ENCODE data around the gene HELZ2. TPM values are rescaled to one million over a fixed set of nuclear protein-coding genes. Genes with fewer than 3 reads are reported as not detected.
"Not testable (repeated sequence)": the region's sequence is repeated elsewhere in the genome, so short reads cannot be mapped to it uniquely, and the experiment has no call there.

HELZ2 gene
- total RNA-seq, 1 experiment from 2014 or later, result 18.1 TPM

- DNase-seq (ENCODE audit: unreplicated experiment), result no peak
- H3K27me3 Mint-ChIP-seq (ENCODE audit: insufficient read depth, unreplicated experiment), result no peaks in the 10 kb centered on the region
- ChIA-PET POLR2A (interaction anchor here (0.6 to 2.5 kb wide), 5 partner anchors 10 to 292 kb away, joined by 3 to 12 read pairs (median 4); partner anchors contain the start of genes ARFRP1, GMEB2, PTK6 and TPD52L2), CTCF (interaction anchor here (0.6 to 1.3 kb wide), 4 partner anchors 35 to 292 kb away, joined by 4 to 6 read pairs (median 4); partner anchors contain the start of genes PTK6 and TPD52L2)
- peak overlapping the region; percentile 78 for H3K4me3 Mint-ChIP-seq (ENCODE audit: unreplicated experiment)
- intact Hi-C loops (cut with micrococcal nuclease), result no loop called here
- no peaks in the 10 kb centered on the region for H3K36me3 Mint-ChIP-seq (ENCODE audit: insufficient read depth, unreplicated experiment)
- no peaks in the 10 kb centered on the region for H3K9me3 Mint-ChIP-seq (ENCODE audit: unreplicated experiment)
- peak overlapping the region; percentile 87 for H3K27ac Mint-ChIP-seq (ENCODE audit: low read depth, unreplicated experiment)
- TF ChIP-seq CTCF (IDR thresholded peaks at IDR 0.05; ENCODE audit: unreplicated experiment), result no peak
- H3K4me1 Mint-ChIP-seq (ENCODE audit: insufficient read depth, unreplicated experiment), result no peaks in the 10 kb centered on the region
- no TSS peak for BruUV-seq (replicated peaks)
Observed at GRCh38 chr20:63572788-63573646, 1.0 kb downstream of the HELZ2 start.

- TF ChIP-seq CTCF (IDR thresholded peaks at IDR 0.05; ENCODE audit: unreplicated experiment), result no peak
- Mint-ChIP-seq H3K9me3 (ENCODE audit: unreplicated experiment) (no peaks in the 10 kb centered on the region), H3K4me3 (ENCODE audit: unreplicated experiment) (no peak overlapping the region), H3K36me3 (ENCODE audit: insufficient read depth, unreplicated experiment) (no peaks in the 10 kb centered on the region), H3K27ac (ENCODE audit: low read depth, unreplicated experiment) (no peak overlapping the region), H3K27me3 (ENCODE audit: insufficient read depth, unreplicated experiment) (no peaks in the 10 kb centered on the region), H3K4me1 (ENCODE audit: insufficient read depth, unreplicated experiment) (no peaks in the 10 kb centered on the region)
- ChIA-PET POLR2A (no interaction called here), CTCF (interaction anchor here (0.6 to 0.8 kb wide), 2 partner anchors 46 to 53 kb away, joined by 3 to 4 read pairs; no protein-coding TSS in a partner anchor)
- intact Hi-C loops (cut with micrococcal nuclease), result no loop called here
- BruUV-seq (replicated peaks), result no TSS peak
- no peak for DNase-seq (ENCODE audit: unreplicated experiment)
Observed at GRCh38 chr20:63572071-63572787, 1.8 kb downstream of the HELZ2 start.

GRCh38 chr20:63571087-63571478, 3.0 kb downstream of the HELZ2 start:
- intact Hi-C loops (cut with micrococcal nuclease); BruUV-seq (replicated peaks); CTCF ChIA-PET: not testable (repeated sequence)

DNA sequence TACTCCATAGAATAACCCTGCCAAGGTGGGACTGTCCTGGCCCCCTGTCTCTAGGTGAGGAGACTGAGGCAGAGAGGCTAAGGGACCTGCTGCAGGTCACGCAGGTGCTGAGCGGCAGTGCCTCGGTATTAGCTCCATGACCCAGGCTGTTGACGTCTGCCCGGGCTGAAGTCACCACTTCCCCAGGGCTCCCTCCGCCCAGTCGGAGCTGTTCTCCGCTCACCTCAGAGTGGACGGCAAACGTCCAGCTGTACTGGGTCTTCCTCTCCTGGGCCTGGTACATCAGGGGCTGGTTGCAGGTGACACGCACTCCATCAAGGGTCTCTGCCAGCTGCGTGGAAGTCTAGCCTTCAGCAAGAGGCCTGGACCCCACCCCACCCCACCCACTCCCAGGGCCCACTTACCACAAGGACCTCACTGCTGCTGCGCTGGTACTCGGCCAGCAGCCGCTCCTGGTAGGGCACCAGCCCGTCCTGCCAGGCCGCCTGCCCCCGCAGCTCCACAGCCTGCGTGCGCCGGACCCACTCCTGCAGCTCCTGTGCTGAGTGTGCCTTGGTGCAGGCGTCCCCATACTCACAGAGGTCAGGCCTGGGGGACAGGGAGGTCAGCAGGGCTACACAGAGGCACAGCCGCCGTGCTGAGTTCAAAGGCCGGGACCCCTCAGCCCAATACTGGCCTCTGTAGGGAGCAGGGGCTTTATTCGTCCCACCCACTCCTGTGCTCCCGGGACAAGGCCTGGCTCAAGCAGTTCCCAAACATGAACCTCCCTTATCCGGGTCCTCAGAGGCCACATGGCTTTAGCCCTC, 3.6 kb downstream of the HELZ2 start:
- DNase-seq (ENCODE audit: unreplicated experiment), result no peak
- CTCF ChIA-PET, result no interaction called here
- no peak overlapping the region for H3K27ac Mint-ChIP-seq (ENCODE audit: low read depth, unreplicated experiment)
- H3K36me3 Mint-ChIP-seq (ENCODE audit: insufficient read depth, unreplicated experiment), result no peaks in the 10 kb centered on the region
- H3K4me1 Mint-ChIP-seq (ENCODE audit: insufficient read depth, unreplicated experiment), result no peaks in the 10 kb centered on the region
- no peak for TF ChIP-seq CTCF (IDR thresholded peaks at IDR 0.05; ENCODE audit: unreplicated experiment)
- POLR2A ChIA-PET, result no interaction called here
- no TSS peak for BruUV-seq (replicated peaks)
- intact Hi-C loops (cut with micrococcal nuclease), result no loop called here
- H3K4me3 Mint-ChIP-seq (ENCODE audit: unreplicated experiment), result no peak overlapping the region
- no peaks in the 10 kb centered on the region for H3K9me3 Mint-ChIP-seq (ENCODE audit: unreplicated experiment)
- no peaks in the 10 kb centered on the region for H3K27me3 Mint-ChIP-seq (ENCODE audit: insufficient read depth, unreplicated experiment)

More at GRCh38 chr20:63571087-63571478, 3.0 kb downstream of the HELZ2 start:
- DNase-seq (ENCODE audit: unreplicated experiment); H3K27ac Mint-ChIP-seq (ENCODE audit: low read depth, unreplicated experiment); H3K4me1 Mint-ChIP-seq (ENCODE audit: insufficient read depth, unreplicated experiment); POLR2A ChIA-PET; H3K4me3 Mint-ChIP-seq (ENCODE audit: unreplicated experiment); H3K27me3 Mint-ChIP-seq (ENCODE audit: insufficient read depth, unreplicated experiment); H3K36me3 Mint-ChIP-seq (ENCODE audit: insufficient read depth, unreplicated experiment); H3K9me3 Mint-ChIP-seq (ENCODE audit: unreplicated experiment): not testable (repeated sequence)
